Measurements from ENCODE around the gene GALNT2.
A peak's percentile ranks its signal among the peaks of the same experiment; 100 is the strongest.

GALNT2 gene

DNA sequence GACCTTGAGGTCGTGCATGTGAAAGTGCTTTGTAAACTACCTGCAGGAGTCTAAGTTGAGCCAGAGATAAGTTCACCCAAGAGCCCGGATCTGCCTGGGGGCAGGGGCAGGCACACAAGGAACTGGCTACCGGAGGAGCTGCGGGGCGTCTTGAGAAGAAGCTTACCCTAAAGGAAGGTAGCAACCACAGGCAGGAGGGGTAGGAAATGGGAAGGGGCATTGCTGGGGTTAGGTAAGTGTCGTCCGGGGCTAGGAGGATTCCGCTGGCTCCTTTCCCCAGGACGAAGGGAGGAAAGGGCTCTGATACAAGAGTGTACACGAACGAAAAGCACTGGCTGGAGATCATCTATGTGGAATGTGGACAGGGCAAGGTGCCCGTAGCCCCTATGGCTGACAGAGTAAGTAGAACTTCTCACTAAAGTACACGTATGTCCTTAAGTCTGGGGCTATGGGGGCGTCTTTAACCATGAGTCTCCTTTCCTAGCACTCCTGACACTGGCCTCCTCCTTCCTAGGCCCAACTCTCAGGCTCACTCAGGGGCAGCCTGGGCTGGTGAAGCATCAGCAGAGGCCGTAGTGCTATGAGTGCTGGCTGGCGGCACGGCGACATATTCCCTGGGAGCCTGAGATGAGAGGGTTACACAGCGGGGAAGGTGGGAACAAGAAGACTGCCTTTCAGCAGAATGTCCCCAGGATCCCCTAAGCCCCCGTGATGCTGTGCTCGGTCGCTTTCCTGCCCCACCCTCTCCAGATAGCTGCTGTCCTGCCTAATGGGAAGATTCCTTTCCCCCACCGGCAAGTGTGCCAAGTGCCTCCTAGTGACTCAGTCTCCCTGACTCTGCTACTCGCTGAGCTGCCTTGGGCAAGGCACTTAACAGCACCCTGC is 9.1 kb upstream of the GALNT2 start:
- H3K4me3 ChIP-seq (ENCODE audit: low read length): no peak overlapping the region
- TF ChIP-seq, protein P1, sequence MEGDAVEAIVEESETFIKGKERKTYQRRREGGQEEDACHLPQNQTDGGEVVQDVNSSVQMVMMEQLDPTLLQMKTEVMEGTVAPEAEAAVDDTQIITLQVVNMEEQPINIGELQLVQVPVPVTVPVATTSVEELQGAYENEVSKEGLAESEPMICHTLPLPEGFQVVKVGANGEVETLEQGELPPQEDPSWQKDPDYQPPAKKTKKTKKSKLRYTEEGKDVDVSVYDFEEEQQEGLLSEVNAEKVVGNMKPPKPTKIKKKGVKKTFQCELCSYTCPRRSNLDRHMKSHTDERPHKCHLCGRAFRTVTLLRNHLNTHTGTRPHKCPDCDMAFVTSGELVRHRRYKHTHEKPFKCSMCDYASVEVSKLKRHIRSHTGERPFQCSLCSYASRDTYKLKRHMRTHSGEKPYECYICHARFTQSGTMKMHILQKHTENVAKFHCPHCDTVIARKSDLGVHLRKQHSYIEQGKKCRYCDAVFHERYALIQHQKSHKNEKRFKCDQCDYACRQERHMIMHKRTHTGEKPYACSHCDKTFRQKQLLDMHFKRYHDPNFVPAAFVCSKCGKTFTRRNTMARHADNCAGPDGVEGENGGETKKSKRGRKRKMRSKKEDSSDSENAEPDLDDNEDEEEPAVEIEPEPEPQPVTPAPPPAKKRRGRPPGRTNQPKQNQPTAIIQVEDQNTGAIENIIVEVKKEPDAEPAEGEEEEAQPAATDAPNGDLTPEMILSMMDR (IDR thresholded peaks at IDR 0.05; ENCODE audit: insufficient read depth, low read depth, low read length, missing control alignments): no peak
- no peak for DNase-seq (ENCODE audit: low read depth)

DNA sequence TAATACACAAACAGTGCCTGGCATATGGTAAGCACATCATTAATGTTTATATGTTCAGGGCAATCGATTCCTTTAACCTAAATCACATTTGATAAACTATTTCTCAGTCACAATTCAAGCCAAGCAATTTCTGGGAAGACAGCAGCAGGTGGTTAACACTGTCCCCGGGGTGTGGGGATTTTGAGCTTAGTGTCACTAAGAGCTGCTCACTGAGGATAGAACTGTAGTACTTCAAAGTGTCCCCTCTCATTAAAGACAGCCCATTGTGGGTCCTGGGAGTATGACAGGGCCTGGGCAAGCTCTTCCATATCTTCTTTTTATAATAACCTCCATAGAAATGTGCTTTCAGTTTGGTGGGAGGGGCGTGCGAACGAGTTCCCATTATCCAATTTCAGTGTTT is 8.4 kb upstream of the GALNT2 start:
- TF ChIP-seq, protein P1 (IDR thresholded peaks at IDR 0.05; ENCODE audit: insufficient read depth, low read depth, low read length, missing control alignments): no peak
- H3K4me3 ChIP-seq (ENCODE audit: low read length): no peak overlapping the region
- no peak for DNase-seq (ENCODE audit: low read depth)

DNA sequence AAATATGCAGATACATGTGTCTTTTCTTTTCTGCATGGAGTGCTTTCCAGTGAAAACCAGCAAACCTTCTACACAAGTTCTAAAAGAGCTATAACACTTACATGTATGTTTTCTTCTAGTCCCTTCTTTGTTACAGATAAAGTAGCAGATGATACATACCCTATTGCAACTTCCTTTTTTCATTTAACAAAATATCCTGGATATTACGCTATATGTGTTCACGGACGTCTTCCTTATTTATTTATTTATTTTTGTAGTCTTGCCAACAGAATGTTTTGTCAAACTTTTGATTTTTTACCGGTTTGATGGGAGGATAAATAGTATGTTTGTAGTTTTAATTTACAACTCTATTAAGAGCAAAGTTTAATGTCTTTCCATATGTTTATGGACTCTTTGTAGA is 5.2 kb upstream of the GALNT2 start:
- TF ChIP-seq, protein P1 (IDR thresholded peaks at IDR 0.05; ENCODE audit: insufficient read depth, low read depth, low read length, missing control alignments): no peak
- no peak for DNase-seq (ENCODE audit: low read depth)
- H3K4me3 ChIP-seq (ENCODE audit: low read length): no peak overlapping the region

DNA sequence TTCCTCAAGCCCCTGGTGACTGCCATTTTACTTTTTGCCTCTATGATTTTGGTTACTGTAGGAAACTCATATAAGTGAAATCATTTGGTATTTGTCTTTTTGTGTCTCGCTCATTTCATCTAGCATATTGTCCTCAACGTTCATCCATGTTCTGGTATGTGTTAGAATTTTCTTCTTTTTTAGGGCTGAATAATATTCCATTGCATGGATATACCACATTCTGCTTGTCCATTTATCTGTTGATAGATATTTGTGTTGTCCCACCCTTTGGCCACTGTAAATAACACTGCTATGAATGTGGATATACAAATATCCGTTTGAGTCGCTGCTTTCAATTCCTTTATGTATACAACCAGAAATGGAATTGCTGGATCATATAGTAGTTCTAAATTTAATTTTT is 4.5 kb upstream of the GALNT2 start:
- H3K4me3 ChIP-seq (ENCODE audit: low read length): no peak overlapping the region
- no peak for DNase-seq (ENCODE audit: low read depth)
- TF ChIP-seq, protein P1 (IDR thresholded peaks at IDR 0.05; ENCODE audit: insufficient read depth, low read depth, low read length, missing control alignments): no peak

DNA sequence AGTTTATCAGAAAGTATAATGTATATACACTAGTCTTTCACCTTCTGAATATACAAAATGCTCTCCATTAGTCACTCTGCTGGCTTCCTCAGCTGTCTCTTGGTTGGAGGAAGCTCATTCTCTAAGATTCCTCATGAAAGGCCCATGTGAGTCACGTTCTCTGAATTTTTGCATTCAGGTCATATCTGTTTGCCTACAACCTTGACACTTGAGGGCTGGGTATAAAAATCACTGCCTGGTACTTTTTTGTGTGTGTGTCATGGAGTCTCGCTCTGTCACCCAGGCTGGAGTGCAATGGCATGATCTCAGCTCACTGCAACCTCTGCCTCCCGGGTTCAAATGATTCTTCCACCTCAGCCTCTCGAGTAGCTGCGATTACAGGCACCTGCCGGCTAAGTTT is 2.8 kb upstream of the GALNT2 start:
- H3K4me3 ChIP-seq (ENCODE audit: low read length): no peak overlapping the region
- peak; percentile 42 for DNase-seq (ENCODE audit: low read depth)
- TF ChIP-seq, protein P1 (IDR thresholded peaks at IDR 0.05; ENCODE audit: insufficient read depth, low read depth, low read length, missing control alignments): no peak

DNA sequence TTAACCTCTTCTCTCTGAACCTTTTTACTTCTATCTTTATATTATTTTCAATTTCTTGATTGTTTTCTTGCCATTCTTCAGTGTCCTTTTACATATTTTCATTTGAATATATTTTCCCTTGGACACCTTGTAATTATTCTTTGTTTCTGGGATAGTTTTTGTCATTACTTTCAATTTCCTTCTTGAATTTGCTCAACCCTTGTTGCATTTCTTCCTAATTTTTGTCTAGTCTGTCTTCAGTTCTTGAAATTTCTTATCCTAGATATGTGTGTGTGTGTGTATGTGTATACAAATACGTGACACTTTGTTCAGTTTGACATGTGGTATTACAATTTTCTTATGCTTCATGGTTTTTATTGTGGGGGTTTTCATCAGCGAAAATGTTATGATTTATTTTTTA is 1.9 kb upstream of the GALNT2 start:
- no peak overlapping the region for H3K4me3 ChIP-seq (ENCODE audit: low read length)
- TF ChIP-seq, protein P1 (IDR thresholded peaks at IDR 0.05; ENCODE audit: insufficient read depth, low read depth, low read length, missing control alignments): no peak
- DNase-seq (ENCODE audit: low read depth): no peak

DNA sequence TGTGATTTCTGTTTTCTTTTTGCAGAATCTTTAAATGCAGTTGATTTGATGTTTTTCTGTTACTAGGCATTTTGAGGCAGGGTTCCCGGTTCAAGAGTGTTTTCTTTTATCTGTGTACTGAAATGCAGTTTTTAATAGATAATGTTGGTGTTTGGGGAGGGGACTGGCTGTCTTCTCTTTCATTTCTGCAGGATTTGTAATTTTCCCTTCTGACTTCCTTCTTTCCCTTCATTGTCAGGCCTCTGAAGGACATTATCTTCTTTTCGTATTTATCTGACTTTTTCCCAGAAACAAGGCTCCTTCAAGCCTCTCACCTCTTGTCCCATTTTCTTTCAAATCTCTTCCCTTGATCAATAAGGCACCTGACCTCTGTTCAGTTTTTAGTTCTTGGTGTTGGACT is 1.5 kb upstream of the GALNT2 start:
- no peak for DNase-seq (ENCODE audit: low read depth)
- TF ChIP-seq, protein P1 (IDR thresholded peaks at IDR 0.05; ENCODE audit: insufficient read depth, low read depth, low read length, missing control alignments): no peak
- H3K4me3 ChIP-seq (ENCODE audit: low read length): no peak overlapping the region

Measured in epithelial cell of esophagus (primary cell).